SK-N-SH (cell line): ENCODE results near the gene ANKDD1A. TPM values are rescaled to one million over a fixed set of nuclear protein-coding genes. Genes with fewer than 3 reads are reported as not detected.

Source experiments
- CTCF ChIA-PET: fragments of 300-600, 350-600 bp; formaldehyde crosslinking; extraction: SDS; loops from one replicate; lab custom pipeline; 2021; lab: Yijun Ruan, JAX
- POLR2A ChIA-PET: fragments of 350-600 bp; sonication (Branson Sonifier 250); formaldehyde crosslinking; extraction: SDS; loops from one replicate; lab custom pipeline; 2020; ENCODE audit warnings: antibody characterized with exemption, inconsistent platforms; lab: Yijun Ruan, JAX
- DNase-seq: peaks from one replicate; pipeline ENCODE4 v3.0.0; 2012
- H2AFZ ChIP-seq: fragments of 200-600 bp; sonication (generic); 2 replicates; pipeline ENCODE4 v1.8.1; 2016; ENCODE audit warnings: antibody characterized with exemption, mild to moderate bottlenecking, low read depth
- H3F3A ChIP-seq: fragments of 200-600 bp; sonication (generic); replicated peaks from 2 replicates; pipeline ENCODE3; 2016; ENCODE audit warnings: antibody characterized with exemption, mild to moderate bottlenecking; ENCODE audit not compliant: insufficient read depth
- H3K27ac ChIP-seq, 2 experiments: fragments of 200-500 bp in 1 of 2; fragments of 200-600 bp in 1 of 2; sonication (Bioruptor generic) in 1 of 2; sonication (generic), shearing (Covaris generic) in 1 of 2; 2 replicates each; pipeline versions ENCODE4 v1.5.1 to v1.6.1; 2014 to 2016; ENCODE audit warnings: low read depth in 2 of 2, inconsistent platforms in 1 of 2, low read length in 1 of 2, mild to moderate bottlenecking in 1 of 2, mixed read lengths in 1 of 2
- H3K27me3 ChIP-seq: fragments of 200-600 bp; sonication (generic), shearing (Covaris generic); 2 replicates; pipeline ENCODE4 v1.6.1; 2016; ENCODE audit warnings: mixed run types; ENCODE audit not compliant: insufficient read depth
- H3K36me3 ChIP-seq, 2 experiments: fragments of 200-500 bp in 1 of 2; fragments of 200-600 bp in 1 of 2; sonication (Bioruptor generic) in 1 of 2; sonication (generic) in 1 of 2; replicated peaks in 1 of 2; 2 replicates each; pipeline versions ENCODE3 to v1.5.1; 2014 to 2016; ENCODE audit warnings: low read length in 1 of 2, mild to moderate bottlenecking in 1 of 2; ENCODE audit not compliant: insufficient read depth in 2 of 2, control insufficient read depth in 1 of 2
- H3K4me1 ChIP-seq, 2 experiments: fragments of 200-500 bp in 1 of 2; fragments of 200-600 bp in 1 of 2; sonication (Bioruptor generic) in 1 of 2; sonication (generic), shearing (Covaris generic) in 1 of 2; 2 replicates each; pipeline versions ENCODE4 v1.5.1 to v1.6.1; 2014 to 2016; ENCODE audit warnings: low read depth in 1 of 2, low read length in 1 of 2, mixed run types in 1 of 2; ENCODE audit not compliant: insufficient read depth in 2 of 2, control insufficient read depth in 1 of 2
- H3K4me2 ChIP-seq: fragments of 200-600 bp; sonication (generic), shearing (Covaris generic); 2 replicates; pipeline ENCODE4 v1.6.1; 2017; ENCODE audit warnings: mixed run types
- H3K4me3 ChIP-seq, 2 experiments: fragments of 200-500 bp in 1 of 2; fragments of 200-600 bp in 1 of 2; sonication (Bioruptor generic) in 1 of 2; sonication (generic), shearing (Covaris generic) in 1 of 2; 2 replicates each; pipeline versions ENCODE4 v1.5.1 to v1.8.1; 2014 to 2016; ENCODE audit warnings: low read depth in 2 of 2, inconsistent platforms in 1 of 2, low read length in 1 of 2, mild to moderate bottlenecking in 1 of 2, mixed read lengths in 1 of 2, moderate library complexity in 1 of 2
- H3K79me2 ChIP-seq: fragments of 200-600 bp; sonication (generic); 2 replicates; pipeline ENCODE4 v1.8.1; 2017; ENCODE audit warnings: mild to moderate bottlenecking; ENCODE audit not compliant: insufficient read depth
- H3K9ac ChIP-seq: fragments of 200-600 bp; sonication (generic); 2 replicates; pipeline ENCODE4 v1.6.1; 2017; ENCODE audit warnings: mixed run types
- H3K9me2 ChIP-seq: fragments of 200-600 bp; sonication (generic); 2 replicates; pipeline ENCODE4 v1.6.1; 2017; ENCODE audit warnings: mixed run types
- H3K9me3 ChIP-seq: fragments of 200-600 bp; sonication (generic); 2 replicates; pipeline ENCODE4 v1.6.1; 2017; ENCODE audit warnings: mixed run types, mild to moderate bottlenecking, moderate library complexity
- H4K20me1 ChIP-seq: fragments of 200-600 bp; sonication (generic); 2 replicates; pipeline ENCODE4 v1.6.1; 2017; ENCODE audit warnings: mild to moderate bottlenecking, mixed run types; ENCODE audit not compliant: insufficient read depth
- ELF1 ChIP-seq: IDR thresholded peaks from 2 replicates; pipeline ENCODE4 v1.4.0; 2012
- EZH2phosphoT487 ChIP-seq: fragments of 200-600 bp; sonication (generic); IDR thresholded peaks from 2 replicates; pipeline ENCODE4 v1.6.1; 2017; ENCODE audit warnings: low read depth, mixed run types, mild to moderate bottlenecking, antibody characterized with exemption, moderate library complexity, borderline replicate concordance
- FOSL2 ChIP-seq: IDR thresholded peaks from 2 replicates; pipeline ENCODE4 v1.4.0; 2012; ENCODE audit warnings: low read depth, mild to moderate bottlenecking, moderate library complexity, borderline replicate concordance
- FOXJ3 ChIP-seq: sonication (generic); formaldehyde crosslinking; IDR thresholded peaks from 2 replicates; pipeline ENCODE4 v1.5.1; 2020; ENCODE audit warnings: mild to moderate bottlenecking, missing genetic modification reagents
- GATA2 ChIP-seq: sonication (generic); formaldehyde crosslinking; IDR thresholded peaks from 2 replicates; pipeline ENCODE4 v1.5.0; 2020; ENCODE audit warnings: mild to moderate bottlenecking, missing genetic modification reagents
- MEF2A ChIP-seq: IDR thresholded peaks from 2 replicates; pipeline ENCODE4 v1.4.0; 2012; ENCODE audit warnings: low read depth, borderline replicate concordance
- MXI1 ChIP-seq: IDR thresholded peaks from 2 replicates; pipeline ENCODE4 v1.6.1; 2012; ENCODE audit warnings: mild to moderate bottlenecking, low read depth, low read length, improper control_type of control experiment
- NFIC ChIP-seq: IDR thresholded peaks from 2 replicates; pipeline ENCODE4 v1.4.0; 2012; ENCODE audit warnings: borderline replicate concordance
- RCOR1 ChIP-seq: fragments of 150-350 bp; IDR thresholded peaks from 2 replicates; pipeline ENCODE4 v1.6.1; 2017; ENCODE audit warnings: antibody characterized with exemption, low read length
- RFX5 ChIP-seq: IDR thresholded peaks from 2 replicates; pipeline ENCODE4 v1.6.1; 2012; ENCODE audit warnings: mild to moderate bottlenecking, improper control_type of control experiment, low read length
- RXRA ChIP-seq: IDR thresholded peaks from 2 replicates; pipeline ENCODE4 v1.4.0; 2012; ENCODE audit warnings: low read depth, mild to moderate bottlenecking, borderline replicate concordance
- SIN3A ChIP-seq: IDR thresholded peaks from 2 replicates; pipeline ENCODE4 v1.6.1; 2012; ENCODE audit warnings: low read depth, mild to moderate bottlenecking, low read length, moderate library complexity, borderline replicate concordance
- TCF12 ChIP-seq: IDR thresholded peaks from 2 replicates; pipeline ENCODE4 v1.4.0; 2012
- TEAD4 ChIP-seq: IDR thresholded peaks from 2 replicates; pipeline ENCODE4 v1.4.0; 2012; ENCODE audit warnings: mild to moderate bottlenecking, borderline replicate concordance; ENCODE audit not compliant: insufficient read depth
- WGBS: methylation state at CpG from one replicate; pipeline ENCODE4 v1.1.6; 2017; ENCODE audit warnings: low lambda C conversion rate; 5-methylcytosine and 5-hydroxymethylcytosine counted together
- polyA plus RNA-seq, 3 experiments: library from polyadenylated mRNA; depleted of rRNA; stranded (reverse); fragments of >200 nt; gene quantifications; 2 replicates each; pipeline ENCODE4 v1.2.3, GENCODE V29; 2012
- TF ChIP-seq, protein P1 (sequence below): fragments of 150-350 bp; IDR thresholded peaks from 2 replicates; pipeline ENCODE4 v1.6.1; 2017; ENCODE audit warnings: antibody characterized with exemption, low read length, low read depth, borderline replicate concordance
- TF ChIP-seq, protein P2 (sequence below): IDR thresholded peaks from 2 replicates; pipeline ENCODE4; 2012
- TF ChIP-seq, protein P3 (sequence below): fragments of 150-350 bp; IDR thresholded peaks from 2 replicates; pipeline ENCODE4 v1.6.1; 2016; ENCODE audit warnings: mild to moderate bottlenecking, low read depth, low read length
- TF ChIP-seq, protein P4 (sequence below): IDR thresholded peaks from 2 replicates; pipeline ENCODE4 v1.6.1; 2012; ENCODE audit warnings: mild to moderate bottlenecking, low read depth, low read length, moderate library complexity

ANKDD1A gene
- polyA plus RNA-seq, 1 of the 3 experiments (the other 2 are of a cell fraction): 8.6 TPM

DNA sequence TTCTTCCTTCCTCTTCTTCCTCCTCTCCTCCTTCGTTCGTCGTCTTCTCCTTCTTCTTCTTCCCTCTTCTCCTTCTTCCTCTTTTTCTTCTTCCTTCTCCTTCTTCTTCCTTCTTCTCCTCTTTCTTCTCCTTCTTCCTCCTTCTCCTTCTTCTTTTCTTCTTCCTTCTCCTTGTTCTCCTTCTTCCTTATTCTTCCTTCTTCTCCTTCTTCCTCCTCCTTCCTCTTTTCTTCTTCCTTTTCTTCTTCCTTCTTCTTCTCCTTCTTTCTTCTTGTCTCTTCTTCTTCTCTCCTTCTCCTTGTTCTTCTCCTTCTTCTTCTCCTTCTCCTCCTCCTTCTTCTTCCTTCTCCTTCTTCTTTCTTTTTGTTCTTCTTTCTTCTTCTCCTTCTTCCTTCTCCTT, 42.7 kb downstream of the ANKDD1A start:
- H3K4me1 ChIP-seq: no peaks in the 10 kb centered on the region
- no peak for DNase-seq
- TF ChIP-seq RCOR1: no peak
- no peak for TF ChIP-seq FOXJ3
- TF ChIP-seq TCF12: no peak
- TF ChIP-seq NFIC: no peak
- TF ChIP-seq ELF1: no peak
- TF ChIP-seq MXI1: no peak
- TF ChIP-seq, protein P1, sequence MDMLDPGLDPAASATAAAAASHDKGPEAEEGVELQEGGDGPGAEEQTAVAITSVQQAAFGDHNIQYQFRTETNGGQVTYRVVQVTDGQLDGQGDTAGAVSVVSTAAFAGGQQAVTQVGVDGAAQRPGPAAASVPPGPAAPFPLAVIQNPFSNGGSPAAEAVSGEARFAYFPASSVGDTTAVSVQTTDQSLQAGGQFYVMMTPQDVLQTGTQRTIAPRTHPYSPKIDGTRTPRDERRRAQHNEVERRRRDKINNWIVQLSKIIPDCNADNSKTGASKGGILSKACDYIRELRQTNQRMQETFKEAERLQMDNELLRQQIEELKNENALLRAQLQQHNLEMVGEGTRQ: no peak
- no peak for TF ChIP-seq RXRA
- no peak for TF ChIP-seq EZH2phosphoT487
- TF ChIP-seq RFX5: no peak
- TF ChIP-seq, protein P2, sequence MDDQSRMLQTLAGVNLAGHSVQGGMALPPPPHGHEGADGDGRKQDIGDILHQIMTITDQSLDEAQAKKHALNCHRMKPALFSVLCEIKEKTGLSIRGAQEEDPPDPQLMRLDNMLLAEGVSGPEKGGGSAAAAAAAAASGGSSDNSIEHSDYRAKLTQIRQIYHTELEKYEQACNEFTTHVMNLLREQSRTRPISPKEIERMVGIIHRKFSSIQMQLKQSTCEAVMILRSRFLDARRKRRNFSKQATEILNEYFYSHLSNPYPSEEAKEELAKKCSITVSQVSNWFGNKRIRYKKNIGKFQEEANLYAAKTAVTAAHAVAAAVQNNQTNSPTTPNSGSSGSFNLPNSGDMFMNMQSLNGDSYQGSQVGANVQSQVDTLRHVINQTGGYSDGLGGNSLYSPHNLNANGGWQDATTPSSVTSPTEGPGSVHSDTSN: no peak
- no peak for TF ChIP-seq MEF2A
- TF ChIP-seq, all 33 proteins: peak for 0
- H3K4me3 ChIP-seq: no peak overlapping the region
- no peak overlapping the region for H2AFZ ChIP-seq
- CTCF ChIA-PET: no interaction called here
- no peak overlapping the region for H3K9ac ChIP-seq
- peaks cover 3% of the 10 kb centered on the region for H3F3A ChIP-seq
- H3K27ac ChIP-seq: no peak overlapping the region
- POLR2A ChIA-PET: no interaction called here
- H3K36me3 ChIP-seq: peaks cover 26 to 31% of the 10 kb centered on the region in 2 experiments
- 54% methylated on average over 3 of the region's 3 CpGs for WGBS
- no peaks in the 10 kb centered on the region for H3K79me2 ChIP-seq
- H3K9me2 ChIP-seq: no peaks in the 10 kb centered on the region
- H3K27me3 ChIP-seq: no peaks in the 10 kb centered on the region
- no peak overlapping the region for H3K4me2 ChIP-seq
- H4K20me1 ChIP-seq: no peaks in the 10 kb centered on the region
- no peaks in the 10 kb centered on the region for H3K9me3 ChIP-seq

DNA sequence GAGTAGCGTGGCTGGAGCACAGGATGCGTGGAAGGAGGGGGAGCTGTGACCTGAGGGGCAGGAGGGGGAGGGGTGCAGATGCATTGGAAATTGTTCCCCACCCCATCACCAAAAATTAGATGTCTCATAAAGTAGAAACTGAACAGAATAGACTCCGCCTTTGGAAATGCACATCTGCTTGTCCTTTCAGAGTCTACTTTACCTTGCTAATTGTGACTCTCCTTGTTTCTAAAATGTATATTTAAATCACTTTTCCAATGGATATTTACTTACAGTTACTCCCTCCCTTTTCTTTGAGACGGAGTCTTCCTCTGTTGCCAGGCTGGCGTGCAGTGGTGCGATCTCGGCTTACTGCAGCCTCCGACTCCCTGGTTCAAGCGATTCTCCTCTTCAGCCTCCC, 47.4 kb downstream of the ANKDD1A start:
- Histone ChIP-seq H2AFZ (no peak overlapping the region), H3K9me3 (no peaks in the 10 kb centered on the region), H3K4me2 (no peak overlapping the region), H3F3A (no peaks in the 10 kb centered on the region), H3K4me3 (no peak overlapping the region), H3K9ac (no peak overlapping the region), H3K9me2 (no peaks in the 10 kb centered on the region), H3K79me2 (no peaks in the 10 kb centered on the region), H3K27ac (no peak overlapping the region), H3K27me3 (no peaks in the 10 kb centered on the region), H3K4me1 (no peaks in the 10 kb centered on the region), H3K36me3 (peaks cover 53 to 62% of the 10 kb centered on the region in 2 experiments), H4K20me1 (no peaks in the 10 kb centered on the region)
- DNase-seq: no peak
- ChIA-PET CTCF (interaction anchor here (1.4 kb wide), 1 partner anchor 23 kb away, joined by 3 read pairs; no protein-coding TSS in a partner anchor), POLR2A (no interaction called here)
- WGBS: 99% methylated on average over 9 of the region's 9 CpGs
- TF ChIP-seq TCF12: no peak
- no peak for TF ChIP-seq TEAD4
- TF ChIP-seq SIN3A: no peak
- no peak for TF ChIP-seq NFIC
- TF ChIP-seq FOSL2: no peak
- TF ChIP-seq FOXJ3: no peak
- no peak for TF ChIP-seq RFX5
- TF ChIP-seq, protein P3, sequence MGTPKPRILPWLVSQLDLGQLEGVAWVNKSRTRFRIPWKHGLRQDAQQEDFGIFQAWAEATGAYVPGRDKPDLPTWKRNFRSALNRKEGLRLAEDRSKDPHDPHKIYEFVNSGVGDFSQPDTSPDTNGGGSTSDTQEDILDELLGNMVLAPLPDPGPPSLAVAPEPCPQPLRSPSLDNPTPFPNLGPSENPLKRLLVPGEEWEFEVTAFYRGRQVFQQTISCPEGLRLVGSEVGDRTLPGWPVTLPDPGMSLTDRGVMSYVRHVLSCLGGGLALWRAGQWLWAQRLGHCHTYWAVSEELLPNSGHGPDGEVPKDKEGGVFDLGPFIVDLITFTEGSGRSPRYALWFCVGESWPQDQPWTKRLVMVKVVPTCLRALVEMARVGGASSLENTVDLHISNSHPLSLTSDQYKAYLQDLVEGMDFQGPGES: no peak
- no peak for TF ChIP-seq RXRA
- no peak for TF ChIP-seq GATA2 (CRISPR knock-in tag)
- TF ChIP-seq, protein P4, sequence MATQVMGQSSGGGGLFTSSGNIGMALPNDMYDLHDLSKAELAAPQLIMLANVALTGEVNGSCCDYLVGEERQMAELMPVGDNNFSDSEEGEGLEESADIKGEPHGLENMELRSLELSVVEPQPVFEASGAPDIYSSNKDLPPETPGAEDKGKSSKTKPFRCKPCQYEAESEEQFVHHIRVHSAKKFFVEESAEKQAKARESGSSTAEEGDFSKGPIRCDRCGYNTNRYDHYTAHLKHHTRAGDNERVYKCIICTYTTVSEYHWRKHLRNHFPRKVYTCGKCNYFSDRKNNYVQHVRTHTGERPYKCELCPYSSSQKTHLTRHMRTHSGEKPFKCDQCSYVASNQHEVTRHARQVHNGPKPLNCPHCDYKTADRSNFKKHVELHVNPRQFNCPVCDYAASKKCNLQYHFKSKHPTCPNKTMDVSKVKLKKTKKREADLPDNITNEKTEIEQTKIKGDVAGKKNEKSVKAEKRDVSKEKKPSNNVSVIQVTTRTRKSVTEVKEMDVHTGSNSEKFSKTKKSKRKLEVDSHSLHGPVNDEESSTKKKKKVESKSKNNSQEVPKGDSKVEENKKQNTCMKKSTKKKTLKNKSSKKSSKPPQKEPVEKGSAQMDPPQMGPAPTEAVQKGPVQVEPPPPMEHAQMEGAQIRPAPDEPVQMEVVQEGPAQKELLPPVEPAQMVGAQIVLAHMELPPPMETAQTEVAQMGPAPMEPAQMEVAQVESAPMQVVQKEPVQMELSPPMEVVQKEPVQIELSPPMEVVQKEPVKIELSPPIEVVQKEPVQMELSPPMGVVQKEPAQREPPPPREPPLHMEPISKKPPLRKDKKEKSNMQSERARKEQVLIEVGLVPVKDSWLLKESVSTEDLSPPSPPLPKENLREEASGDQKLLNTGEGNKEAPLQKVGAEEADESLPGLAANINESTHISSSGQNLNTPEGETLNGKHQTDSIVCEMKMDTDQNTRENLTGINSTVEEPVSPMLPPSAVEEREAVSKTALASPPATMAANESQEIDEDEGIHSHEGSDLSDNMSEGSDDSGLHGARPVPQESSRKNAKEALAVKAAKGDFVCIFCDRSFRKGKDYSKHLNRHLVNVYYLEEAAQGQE: no peak
